ENCODE results near the gene RBCK1. TPM values are rescaled to one million over a fixed set of nuclear protein-coding genes. Genes with fewer than 3 reads are reported as not detected.

Gene RBCK1
- total and polyA plus RNA-seq, 9 of the 15 experiments (the other 6 are each of a cell fraction or from before 2014, with no cell fraction given): 5.9 to 59.3 (median 26.5) TPM

DNA sequence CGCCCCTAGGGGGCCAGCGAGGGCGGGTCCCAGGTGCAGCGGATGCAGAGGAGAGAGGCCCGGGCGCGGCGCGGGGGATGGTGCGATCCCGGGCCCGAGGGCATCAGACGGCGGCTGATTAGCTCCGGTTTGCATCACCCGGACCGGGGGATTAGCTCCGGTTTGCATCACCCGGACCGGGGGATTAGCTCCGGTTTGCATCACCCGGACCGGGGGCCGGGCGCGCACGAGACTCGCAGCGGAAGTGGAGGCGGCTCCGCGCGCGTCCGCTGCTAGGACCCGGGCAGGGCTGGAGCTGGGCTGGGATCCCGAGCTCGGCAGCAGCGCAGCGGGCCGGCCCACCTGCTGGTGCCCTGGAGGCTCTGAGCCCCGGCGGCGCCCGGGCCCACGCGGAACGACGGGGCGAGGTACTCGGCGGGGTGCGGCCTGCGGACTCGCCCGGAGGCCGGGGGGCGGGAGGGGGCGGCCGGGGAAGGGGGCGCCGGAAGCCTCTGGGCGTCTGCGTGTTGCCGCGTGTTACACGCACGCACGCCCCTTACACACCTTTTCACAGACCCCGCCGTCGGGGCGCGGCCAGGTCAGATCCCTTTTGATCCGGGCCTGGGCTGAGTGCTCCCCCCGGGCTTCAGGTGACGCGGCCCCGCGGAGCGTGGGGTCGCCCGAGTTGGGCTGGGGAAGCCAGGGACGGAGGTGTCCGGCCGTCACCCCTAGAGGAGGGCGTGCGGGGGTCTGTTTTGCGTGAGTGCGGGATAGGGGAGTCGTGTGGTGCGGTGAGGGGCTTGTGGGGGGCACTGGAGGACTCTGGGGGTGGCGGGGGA is 27.1 kb upstream of the RBCK1 start (continued):
- TF ChIP-seq, protein P1, sequence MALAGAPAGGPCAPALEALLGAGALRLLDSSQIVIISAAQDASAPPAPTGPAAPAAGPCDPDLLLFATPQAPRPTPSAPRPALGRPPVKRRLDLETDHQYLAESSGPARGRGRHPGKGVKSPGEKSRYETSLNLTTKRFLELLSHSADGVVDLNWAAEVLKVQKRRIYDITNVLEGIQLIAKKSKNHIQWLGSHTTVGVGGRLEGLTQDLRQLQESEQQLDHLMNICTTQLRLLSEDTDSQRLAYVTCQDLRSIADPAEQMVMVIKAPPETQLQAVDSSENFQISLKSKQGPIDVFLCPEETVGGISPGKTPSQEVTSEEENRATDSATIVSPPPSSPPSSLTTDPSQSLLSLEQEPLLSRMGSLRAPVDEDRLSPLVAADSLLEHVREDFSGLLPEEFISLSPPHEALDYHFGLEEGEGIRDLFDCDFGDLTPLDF (CRISPR knock-in tag; IDR thresholded peaks at IDR 0.05): peak; percentile 61
- TF ChIP-seq POLR2AphosphoS2 (IDR thresholded peaks at IDR 0.05; ENCODE audit: low read length): 0 out of 2 replicates have a peak, but pooled peaks have one; percentile 24
- TF ChIP-seq ZNF175 (CRISPR knock-in tag; IDR thresholded peaks at IDR 0.05; ENCODE audit: low read depth): peak; percentile 53; the same call in 1 of the 2 replicates
- peak; percentile 67; the same call in 1 of the 2 replicates for TF ChIP-seq NFRKB (IDR thresholded peaks at IDR 0.05; ENCODE audit: low read depth)
- TF ChIP-seq, protein P2, sequence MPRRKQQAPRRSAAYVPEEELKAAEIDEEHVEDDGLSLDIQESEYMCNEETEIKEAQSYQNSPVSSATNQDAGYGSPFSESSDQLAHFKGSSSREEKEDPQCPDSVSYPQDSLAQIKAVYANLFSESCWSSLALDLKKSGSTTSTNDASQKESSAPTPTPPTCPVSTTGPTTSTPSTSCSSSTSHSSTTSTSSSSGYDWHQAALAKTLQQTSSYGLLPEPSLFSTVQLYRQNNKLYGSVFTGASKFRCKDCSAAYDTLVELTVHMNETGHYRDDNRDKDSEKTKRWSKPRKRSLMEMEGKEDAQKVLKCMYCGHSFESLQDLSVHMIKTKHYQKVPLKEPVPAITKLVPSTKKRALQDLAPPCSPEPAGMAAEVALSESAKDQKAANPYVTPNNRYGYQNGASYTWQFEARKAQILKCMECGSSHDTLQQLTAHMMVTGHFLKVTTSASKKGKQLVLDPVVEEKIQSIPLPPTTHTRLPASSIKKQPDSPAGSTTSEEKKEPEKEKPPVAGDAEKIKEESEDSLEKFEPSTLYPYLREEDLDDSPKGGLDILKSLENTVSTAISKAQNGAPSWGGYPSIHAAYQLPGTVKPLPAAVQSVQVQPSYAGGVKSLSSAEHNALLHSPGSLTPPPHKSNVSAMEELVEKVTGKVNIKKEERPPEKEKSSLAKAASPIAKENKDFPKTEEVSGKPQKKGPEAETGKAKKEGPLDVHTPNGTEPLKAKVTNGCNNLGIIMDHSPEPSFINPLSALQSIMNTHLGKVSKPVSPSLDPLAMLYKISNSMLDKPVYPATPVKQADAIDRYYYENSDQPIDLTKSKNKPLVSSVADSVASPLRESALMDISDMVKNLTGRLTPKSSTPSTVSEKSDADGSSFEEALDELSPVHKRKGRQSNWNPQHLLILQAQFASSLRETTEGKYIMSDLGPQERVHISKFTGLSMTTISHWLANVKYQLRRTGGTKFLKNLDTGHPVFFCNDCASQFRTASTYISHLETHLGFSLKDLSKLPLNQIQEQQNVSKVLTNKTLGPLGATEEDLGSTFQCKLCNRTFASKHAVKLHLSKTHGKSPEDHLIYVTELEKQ (CRISPR knock-in tag; IDR thresholded peaks at IDR 0.05): no peak
- TF ChIP-seq KLF13 (tag; IDR thresholded peaks at IDR 0.05; ENCODE audit: borderline replicate concordance, low read depth): peak; percentile 41; the same call in 1 of the 2 replicates
- TF ChIP-seq, protein P3, sequence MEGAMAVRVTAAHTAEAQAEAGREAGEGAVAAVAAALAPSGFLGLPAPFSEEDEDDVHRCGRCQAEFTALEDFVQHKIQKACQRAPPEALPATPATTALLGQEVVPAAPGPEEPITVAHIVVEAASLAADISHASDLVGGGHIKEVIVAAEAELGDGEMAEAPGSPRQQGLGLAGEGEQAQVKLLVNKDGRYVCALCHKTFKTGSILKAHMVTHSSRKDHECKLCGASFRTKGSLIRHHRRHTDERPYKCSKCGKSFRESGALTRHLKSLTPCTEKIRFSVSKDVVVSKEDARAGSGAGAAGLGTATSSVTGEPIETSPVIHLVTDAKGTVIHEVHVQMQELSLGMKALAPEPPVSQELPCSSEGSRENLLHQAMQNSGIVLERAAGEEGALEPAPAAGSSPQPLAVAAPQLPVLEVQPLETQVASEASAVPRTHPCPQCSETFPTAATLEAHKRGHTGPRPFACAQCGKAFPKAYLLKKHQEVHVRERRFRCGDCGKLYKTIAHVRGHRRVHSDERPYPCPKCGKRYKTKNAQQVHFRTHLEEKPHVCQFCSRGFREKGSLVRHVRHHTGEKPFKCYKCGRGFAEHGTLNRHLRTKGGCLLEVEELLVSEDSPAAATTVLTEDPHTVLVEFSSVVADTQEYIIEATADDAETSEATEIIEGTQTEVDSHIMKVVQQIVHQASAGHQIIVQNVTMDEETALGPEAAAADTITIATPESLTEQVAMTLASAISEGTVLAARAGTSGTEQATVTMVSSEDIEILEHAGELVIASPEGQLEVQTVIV (CRISPR knock-in tag; IDR thresholded peaks at IDR 0.05; ENCODE audit: borderline replicate concordance): no peak
- TF ChIP-seq RBM15 (IDR thresholded peaks at IDR 0.05; ENCODE audit: insufficient read depth, low read length): no peak
- TF ChIP-seq, protein P4, sequence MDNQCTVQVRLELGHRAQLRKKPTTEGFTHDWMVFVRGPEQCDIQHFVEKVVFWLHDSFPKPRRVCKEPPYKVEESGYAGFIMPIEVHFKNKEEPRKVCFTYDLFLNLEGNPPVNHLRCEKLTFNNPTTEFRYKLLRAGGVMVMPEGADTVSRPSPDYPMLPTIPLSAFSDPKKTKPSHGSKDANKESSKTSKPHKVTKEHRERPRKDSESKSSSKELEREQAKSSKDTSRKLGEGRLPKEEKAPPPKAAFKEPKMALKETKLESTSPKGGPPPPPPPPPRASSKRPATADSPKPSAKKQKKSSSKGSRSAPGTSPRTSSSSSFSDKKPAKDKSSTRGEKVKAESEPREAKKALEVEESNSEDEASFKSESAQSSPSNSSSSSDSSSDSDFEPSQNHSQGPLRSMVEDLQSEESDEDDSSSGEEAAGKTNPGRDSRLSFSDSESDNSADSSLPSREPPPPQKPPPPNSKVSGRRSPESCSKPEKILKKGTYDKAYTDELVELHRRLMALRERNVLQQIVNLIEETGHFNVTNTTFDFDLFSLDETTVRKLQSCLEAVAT (IDR thresholded peaks at IDR 0.05): 0 out of 4 replicates have a peak, but pooled peaks of 1 of the 2 experiments have one; percentile 5
- TF ChIP-seq, protein P5, sequence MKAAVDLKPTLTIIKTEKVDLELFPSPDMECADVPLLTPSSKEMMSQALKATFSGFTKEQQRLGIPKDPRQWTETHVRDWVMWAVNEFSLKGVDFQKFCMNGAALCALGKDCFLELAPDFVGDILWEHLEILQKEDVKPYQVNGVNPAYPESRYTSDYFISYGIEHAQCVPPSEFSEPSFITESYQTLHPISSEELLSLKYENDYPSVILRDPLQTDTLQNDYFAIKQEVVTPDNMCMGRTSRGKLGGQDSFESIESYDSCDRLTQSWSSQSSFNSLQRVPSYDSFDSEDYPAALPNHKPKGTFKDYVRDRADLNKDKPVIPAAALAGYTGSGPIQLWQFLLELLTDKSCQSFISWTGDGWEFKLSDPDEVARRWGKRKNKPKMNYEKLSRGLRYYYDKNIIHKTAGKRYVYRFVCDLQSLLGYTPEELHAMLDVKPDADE (conservative IDR thresholded peaks at IDR 0.05; ENCODE audit: control insufficient read depth, low read depth, low read length): peak; percentile 70; the same call in 1 of the 2 replicates
- TF ChIP-seq RCOR1 (IDR thresholded peaks at IDR 0.05; ENCODE audit: borderline replicate concordance in 1 of 2, low read depth in 2 of 2, low read length in 2 of 2): peak in 1 of 2 experiments; percentile 75; a peak in 1 of 4 replicates
- TF ChIP-seq RBBP5 (IDR thresholded peaks at IDR 0.05; ENCODE audit: borderline replicate concordance, insufficient read depth, low read length, poor library complexity, severe bottlenecking): peak; percentile 76
- TF ChIP-seq GATAD2A (IDR thresholded peaks at IDR 0.05): peak; percentile 48; the same call in 1 of the 2 replicates
- no peak for TF ChIP-seq SMAD3 (CRISPR knock-in tag; conservative IDR thresholded peaks at IDR 0.05)
- TF ChIP-seq ARNT (IDR thresholded peaks at IDR 0.05): peak in 1 of 2 experiments; percentile 33; a peak in 1 of 4 replicates
